Keratinocyte (primary cell): ENCODE results near the gene HACE1. TPM values are rescaled to one million over a fixed set of nuclear protein-coding genes. Genes with fewer than 3 reads are reported as not detected.

ENCODE experiments used
- DNase-seq: peaks from one replicate; pipeline ENCODE4 v3.0.0-alpha.2; 2011; ENCODE audit warnings: low read depth, missing footprints, low spot score
- FAIRE-seq: peaks from 2 replicates; lab custom pipeline; 2011; peaks lifted over from hg19 to GRCh38; lab: Jason Lieb, UNC
- H2AFZ ChIP-seq: 2 replicates; pipeline ENCODE4 v1.6.0; 2012; ENCODE audit warnings: low read length, control low read depth, inconsistent platforms; ENCODE audit not compliant: control insufficient read depth
- H3K27ac ChIP-seq: 2 replicates; pipeline ENCODE4 v1.5.1; 2011; ENCODE audit warnings: low read length; ENCODE audit not compliant: control insufficient read depth, insufficient read depth
- H3K27me3 ChIP-seq: 3 replicates; pipeline ENCODE4 v1.6.0; 2011; ENCODE audit warnings: low read length; ENCODE audit not compliant: control insufficient read depth, insufficient read depth; ENCODE audit errors: extremely low read depth
- H3K36me3 ChIP-seq, 2 experiments: 2 replicates in 1 of 2; 3 replicates in 1 of 2; pipeline ENCODE4 v1.5.1; 2011; ENCODE audit warnings: low read length in 2 of 2, mild to moderate bottlenecking in 1 of 2; ENCODE audit not compliant: control insufficient read depth in 2 of 2, insufficient read depth in 2 of 2; ENCODE audit errors: extremely low read depth in 1 of 2
- H3K4me1 ChIP-seq: 3 replicates; pipeline ENCODE4 v1.5.1; 2011; ENCODE audit warnings: low read length; ENCODE audit not compliant: control insufficient read depth, insufficient read depth; ENCODE audit errors: extremely low read depth
- H3K4me2 ChIP-seq: 3 replicates; pipeline ENCODE4 v1.6.0; 2011; ENCODE audit warnings: low read depth, low read length; ENCODE audit not compliant: control insufficient read depth, insufficient read depth; ENCODE audit errors: extremely low read depth
- H3K4me3 ChIP-seq, 3 experiments: fragments of 200-600 bp in 1 of 3; sonication (generic) in 1 of 3; 2 replicates in 2 of 3; 3 replicates in 1 of 3; pipeline ENCODE4 v1.5.1; 2011 to 2016; ENCODE audit warnings: low read length in 3 of 3, mild to moderate bottlenecking in 3 of 3, control low read depth in 2 of 3, inconsistent platforms in 1 of 3, low read depth in 1 of 3, mixed read lengths in 1 of 3, mixed run types in 1 of 3, moderate library complexity in 1 of 3; ENCODE audit not compliant: control insufficient read depth in 2 of 3, insufficient read depth in 2 of 3; ENCODE audit errors: extremely low read depth in 1 of 3
- H3K79me2 ChIP-seq: 2 replicates; pipeline ENCODE4 v1.6.0; 2012; ENCODE audit warnings: low read length; ENCODE audit not compliant: control insufficient read depth, insufficient read depth
- H3K9ac ChIP-seq: 3 replicates; pipeline ENCODE4 v1.6.0; 2011; ENCODE audit warnings: low read length; ENCODE audit not compliant: control insufficient read depth, insufficient read depth; ENCODE audit errors: extremely low read depth
- H3K9me1 ChIP-seq: 3 replicates; pipeline ENCODE4 v1.6.0; 2011; ENCODE audit warnings: low read length; ENCODE audit not compliant: control insufficient read depth, insufficient read depth; ENCODE audit errors: extremely low read depth
- H3K9me3 ChIP-seq: 2 replicates; pipeline ENCODE4 v1.5.1; 2012; ENCODE audit warnings: low read depth, low read length; ENCODE audit not compliant: control insufficient read depth
- H4K20me1 ChIP-seq: 3 replicates; pipeline ENCODE4 v1.6.0; 2011; ENCODE audit warnings: low read length; ENCODE audit not compliant: control insufficient read depth, insufficient read depth; ENCODE audit errors: extremely low read depth
- EZH2 ChIP-seq: IDR thresholded peaks from one replicate; pipeline ENCODE4 v1.6.1; 2012; ENCODE audit warnings: inconsistent platforms, mild to moderate bottlenecking, low read length, moderate library complexity
- dilution Hi-C: fragments of 300-500 bp; cut with MboI; formaldehyde crosslinking; loops from one replicate; pipeline ENCODE4 v1.7.0; 2020; ENCODE audit warnings: low sequenced_read_pairs; ENCODE audit not compliant: extremely low pct_ligation_motif_present
- polyA plus RNA-seq, 5 experiments: library from polyadenylated mRNA; depleted of rRNA in 3 of 5; stranded (reverse) in 3 of 5; stranded (forward) in 1 of 5; unstranded in 1 of 5; fragments of >200 nt; gene quantifications; 1 replicate in 1 of 5; 2 replicates in 3 of 5; 3 replicates in 1 of 5; pipeline versions ENCODE4 v1.2.1 to v1.2.3, GENCODE V29; 2011 to 2012; ENCODE audit warnings: missing spikeins in 2 of 5, low read depth in 1 of 5, low replicate concordance in 1 of 5
- TF ChIP-seq, protein P1 (sequence below), 3 experiments: IDR thresholded peaks in 1 of 3; conservative IDR thresholded peaks in 1 of 3; optimal IDR thresholded peaks in 1 of 3; 2 replicates in 2 of 3; 3 replicates in 1 of 3; pipeline versions ENCODE3 to v1.5.1; 2011; ENCODE audit warnings: low read length in 3 of 3, mild to moderate bottlenecking in 3 of 3, moderate library complexity in 2 of 3, control low read depth in 1 of 3, inconsistent platforms in 1 of 3; ENCODE audit not compliant: insufficient read depth in 2 of 3; ENCODE audit errors: extremely low read depth in 1 of 3

Gene HACE1
- polyA plus RNA-seq, 1 donor (not counting 4 experiments of a cell fraction or from before 2014, with no cell fraction given), result 7.4 TPM

DNA sequence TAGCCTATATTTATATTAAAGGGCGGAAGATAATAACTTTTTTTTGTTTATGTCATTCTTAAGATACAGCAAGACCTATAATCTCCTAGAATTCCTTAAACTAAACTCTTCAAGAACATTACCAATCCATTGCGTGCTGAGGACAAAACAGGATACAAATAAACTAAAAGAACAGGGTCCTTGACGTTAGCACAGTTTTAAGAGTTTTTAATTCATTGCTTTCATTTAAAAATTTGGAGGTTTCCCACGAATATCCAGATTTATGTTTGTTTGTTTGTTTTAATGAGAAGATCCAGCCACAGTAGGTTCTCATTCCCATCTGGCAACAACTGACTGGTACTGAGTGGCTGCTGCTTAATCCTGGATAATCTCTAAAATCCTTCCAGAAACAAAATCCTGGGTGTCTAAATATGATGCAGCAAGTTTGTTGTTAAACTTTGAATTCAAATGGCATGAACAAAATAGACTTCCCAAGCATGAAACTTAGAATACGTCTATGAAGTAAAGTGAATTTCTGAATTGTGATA, 153.7 kb downstream of the HACE1 start:
- DNase-seq, result no peak
- H3K4me2 ChIP-seq, result no peak overlapping the region
- H3K27me3 ChIP-seq, result no peaks in the 10 kb centered on the region
- H3K79me2 ChIP-seq, result no peaks in the 10 kb centered on the region
- H3K4me3 ChIP-seq, result no peak overlapping the region
- no peaks in the 10 kb centered on the region for H3K36me3 ChIP-seq
- no peak for FAIRE-seq
- dilution Hi-C loops, result no loop called here
- no peak overlapping the region for H3K27ac ChIP-seq
- no peak overlapping the region for H3K9ac ChIP-seq
- no peaks in the 10 kb centered on the region for H3K9me3 ChIP-seq
- H2AFZ ChIP-seq, result no peak overlapping the region
- no peaks in the 10 kb centered on the region for H3K9me1 ChIP-seq
- H4K20me1 ChIP-seq, result no peaks in the 10 kb centered on the region
- TF ChIP-seq EZH2, result no peak
- H3K4me1 ChIP-seq, result peaks cover 13% of the 10 kb centered on the region

DNA sequence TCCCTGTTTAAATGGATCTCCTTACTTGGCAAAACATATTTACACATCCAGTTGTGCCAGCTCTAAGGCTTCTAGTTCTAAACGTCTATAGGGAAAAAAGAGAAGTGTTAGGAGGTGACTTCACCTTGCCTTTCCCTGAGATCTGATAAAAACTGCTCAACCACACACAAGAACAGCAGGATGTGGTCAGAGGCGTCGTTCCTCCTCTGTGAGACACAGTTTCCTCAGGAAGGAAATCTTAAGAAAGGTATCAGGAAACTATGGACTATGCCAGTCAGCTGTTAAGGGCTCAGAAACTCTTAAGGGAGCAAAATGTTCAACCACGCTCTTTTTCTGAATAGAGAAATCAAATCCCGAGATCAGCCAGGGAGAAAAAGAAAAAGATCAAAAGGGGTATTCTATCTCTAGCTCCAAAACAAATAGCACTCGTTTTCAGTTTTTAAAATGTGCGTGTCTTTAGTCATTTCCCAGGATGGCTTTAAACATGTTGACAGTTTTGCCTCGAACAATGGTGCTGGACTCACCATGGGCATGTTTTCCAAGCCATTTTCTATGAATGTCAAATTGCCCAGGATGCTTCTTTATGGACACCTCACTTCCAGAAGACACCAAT, 154.5 kb downstream of the HACE1 start:
- TF ChIP-seq, protein P1, sequence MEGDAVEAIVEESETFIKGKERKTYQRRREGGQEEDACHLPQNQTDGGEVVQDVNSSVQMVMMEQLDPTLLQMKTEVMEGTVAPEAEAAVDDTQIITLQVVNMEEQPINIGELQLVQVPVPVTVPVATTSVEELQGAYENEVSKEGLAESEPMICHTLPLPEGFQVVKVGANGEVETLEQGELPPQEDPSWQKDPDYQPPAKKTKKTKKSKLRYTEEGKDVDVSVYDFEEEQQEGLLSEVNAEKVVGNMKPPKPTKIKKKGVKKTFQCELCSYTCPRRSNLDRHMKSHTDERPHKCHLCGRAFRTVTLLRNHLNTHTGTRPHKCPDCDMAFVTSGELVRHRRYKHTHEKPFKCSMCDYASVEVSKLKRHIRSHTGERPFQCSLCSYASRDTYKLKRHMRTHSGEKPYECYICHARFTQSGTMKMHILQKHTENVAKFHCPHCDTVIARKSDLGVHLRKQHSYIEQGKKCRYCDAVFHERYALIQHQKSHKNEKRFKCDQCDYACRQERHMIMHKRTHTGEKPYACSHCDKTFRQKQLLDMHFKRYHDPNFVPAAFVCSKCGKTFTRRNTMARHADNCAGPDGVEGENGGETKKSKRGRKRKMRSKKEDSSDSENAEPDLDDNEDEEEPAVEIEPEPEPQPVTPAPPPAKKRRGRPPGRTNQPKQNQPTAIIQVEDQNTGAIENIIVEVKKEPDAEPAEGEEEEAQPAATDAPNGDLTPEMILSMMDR (optimal IDR thresholded peaks at IDR 0.05 in 1 of 3, IDR thresholded peaks at IDR 0.05 in 1 of 3, conservative IDR thresholded peaks at IDR 0.05 in 1 of 3; ENCODE audit: extremely low read depth in 1 of 3, insufficient read depth in 2 of 3, low read length in 3 of 3), result no peak
- TF ChIP-seq EZH2, result no peak
- H3K4me3 ChIP-seq, result no peak overlapping the region
- DNase-seq (peak; percentile 26), FAIRE-seq (peak; percentile 98)
- H3K9ac ChIP-seq, result no peak overlapping the region
- H2AFZ ChIP-seq, result no peak overlapping the region
- no peaks in the 10 kb centered on the region for H3K79me2 ChIP-seq
- no peaks in the 10 kb centered on the region for H3K9me3 ChIP-seq
- no peaks in the 10 kb centered on the region for H3K36me3 ChIP-seq
- no peaks in the 10 kb centered on the region for H3K9me1 ChIP-seq
- H3K27me3 ChIP-seq, result no peaks in the 10 kb centered on the region
- dilution Hi-C loops, result no loop called here
- H3K4me2 ChIP-seq, result peak overlapping the region; percentile 60
- no peaks in the 10 kb centered on the region for H4K20me1 ChIP-seq
- H3K27ac ChIP-seq, result peak overlapping the region; percentile 0
- H3K4me1 ChIP-seq, result peaks cover 13% of the 10 kb centered on the region
